CD4-positive, alpha-beta T cell treated with Interleukin-4 for 1 hour (primary cell): Measurements from ENCODE around the gene ALMS1.
"Not testable (repeated sequence)": the region's sequence is repeated elsewhere in the genome, so short reads cannot be mapped to it uniquely, and the experiment has no call there.

Source experiments
- DNase-seq, 2 donors: peaks; one replicate each; pipeline ENCODE4 v3.0.0-alpha.2; 2020 to 2022

Gene ALMS1, protein sequence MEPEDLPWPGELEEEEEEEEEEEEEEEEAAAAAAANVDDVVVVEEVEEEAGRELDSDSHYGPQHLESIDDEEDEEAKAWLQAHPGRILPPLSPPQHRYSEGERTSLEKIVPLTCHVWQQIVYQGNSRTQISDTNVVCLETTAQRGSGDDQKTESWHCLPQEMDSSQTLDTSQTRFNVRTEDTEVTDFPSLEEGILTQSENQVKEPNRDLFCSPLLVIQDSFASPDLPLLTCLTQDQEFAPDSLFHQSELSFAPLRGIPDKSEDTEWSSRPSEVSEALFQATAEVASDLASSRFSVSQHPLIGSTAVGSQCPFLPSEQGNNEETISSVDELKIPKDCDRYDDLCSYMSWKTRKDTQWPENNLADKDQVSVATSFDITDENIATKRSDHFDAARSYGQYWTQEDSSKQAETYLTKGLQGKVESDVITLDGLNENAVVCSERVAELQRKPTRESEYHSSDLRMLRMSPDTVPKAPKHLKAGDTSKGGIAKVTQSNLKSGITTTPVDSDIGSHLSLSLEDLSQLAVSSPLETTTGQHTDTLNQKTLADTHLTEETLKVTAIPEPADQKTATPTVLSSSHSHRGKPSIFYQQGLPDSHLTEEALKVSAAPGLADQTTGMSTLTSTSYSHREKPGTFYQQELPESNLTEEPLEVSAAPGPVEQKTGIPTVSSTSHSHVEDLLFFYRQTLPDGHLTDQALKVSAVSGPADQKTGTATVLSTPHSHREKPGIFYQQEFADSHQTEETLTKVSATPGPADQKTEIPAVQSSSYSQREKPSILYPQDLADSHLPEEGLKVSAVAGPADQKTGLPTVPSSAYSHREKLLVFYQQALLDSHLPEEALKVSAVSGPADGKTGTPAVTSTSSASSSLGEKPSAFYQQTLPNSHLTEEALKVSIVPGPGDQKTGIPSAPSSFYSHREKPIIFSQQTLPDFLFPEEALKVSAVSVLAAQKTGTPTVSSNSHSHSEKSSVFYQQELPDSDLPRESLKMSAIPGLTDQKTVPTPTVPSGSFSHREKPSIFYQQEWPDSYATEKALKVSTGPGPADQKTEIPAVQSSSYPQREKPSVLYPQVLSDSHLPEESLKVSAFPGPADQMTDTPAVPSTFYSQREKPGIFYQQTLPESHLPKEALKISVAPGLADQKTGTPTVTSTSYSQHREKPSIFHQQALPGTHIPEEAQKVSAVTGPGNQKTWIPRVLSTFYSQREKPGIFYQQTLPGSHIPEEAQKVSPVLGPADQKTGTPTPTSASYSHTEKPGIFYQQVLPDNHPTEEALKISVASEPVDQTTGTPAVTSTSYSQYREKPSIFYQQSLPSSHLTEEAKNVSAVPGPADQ (N-terminal part only)

DNA sequence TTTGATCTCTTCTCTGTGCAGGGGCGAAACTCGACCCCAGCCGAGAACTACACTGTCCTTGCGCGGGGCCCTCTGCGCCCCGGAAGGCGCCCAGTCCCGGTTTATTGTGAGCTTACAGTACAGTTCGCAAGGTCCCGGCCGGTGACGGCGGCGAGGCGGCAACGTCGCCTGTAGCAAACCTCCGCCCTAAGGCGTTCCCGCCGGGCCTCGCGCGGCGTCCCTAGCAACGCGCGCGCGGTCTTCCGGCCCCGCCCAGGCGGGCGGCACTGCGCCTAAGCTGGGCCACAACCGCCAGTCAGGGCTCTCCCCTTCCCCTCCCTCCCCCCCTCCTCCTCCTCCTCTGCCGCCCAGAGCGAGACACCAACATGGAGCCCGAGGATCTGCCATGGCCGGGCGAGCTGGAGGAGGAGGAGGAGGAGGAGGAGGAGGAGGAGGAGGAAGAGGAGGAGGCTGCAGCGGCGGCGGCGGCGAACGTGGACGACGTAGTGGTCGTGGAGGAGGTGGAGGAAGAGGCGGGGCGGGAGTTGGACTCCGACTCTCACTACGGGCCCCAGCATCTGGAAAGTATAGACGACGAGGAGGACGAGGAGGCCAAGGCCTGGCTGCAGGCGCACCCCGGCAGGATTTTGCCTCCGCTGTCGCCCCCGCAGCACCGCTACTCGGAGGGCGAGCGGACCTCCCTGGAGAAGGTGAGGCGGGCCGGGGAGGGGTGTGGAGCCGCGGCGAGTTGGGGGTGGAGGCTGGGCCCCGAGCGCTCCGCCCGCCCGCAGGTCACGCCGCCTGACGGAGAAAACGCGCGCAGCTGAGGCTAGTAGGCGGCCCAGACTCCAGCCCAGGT is at the start of gene ALMS1:
ALMS1 (plus strand) TSS at position 333 of the 838 bp plus-strand sequence; CDS start at position 366, 33 bp downstream.
- DNase-seq: peak; percentile 91 to 92

DNA sequence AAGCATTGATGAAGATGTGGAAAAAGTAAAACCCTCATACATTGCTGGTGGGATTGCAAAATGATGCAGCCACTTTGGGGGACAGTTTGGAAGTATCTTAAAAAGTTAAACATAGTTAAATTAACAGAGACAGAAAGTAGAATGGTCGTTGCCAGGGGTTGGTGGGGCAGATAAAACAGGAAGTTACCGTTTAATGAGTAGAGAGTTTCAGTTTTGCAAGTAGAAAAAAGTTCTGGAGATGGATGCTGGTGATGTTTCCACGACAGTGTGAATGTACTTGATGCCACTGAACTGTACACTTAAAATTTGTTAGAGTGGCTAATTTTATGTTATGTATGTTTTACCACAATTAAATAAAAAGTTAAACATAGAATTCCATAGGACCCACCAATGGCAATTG is 47.8 kb upstream of the ALMS1 start:
- DNase-seq: no peak

DNA sequence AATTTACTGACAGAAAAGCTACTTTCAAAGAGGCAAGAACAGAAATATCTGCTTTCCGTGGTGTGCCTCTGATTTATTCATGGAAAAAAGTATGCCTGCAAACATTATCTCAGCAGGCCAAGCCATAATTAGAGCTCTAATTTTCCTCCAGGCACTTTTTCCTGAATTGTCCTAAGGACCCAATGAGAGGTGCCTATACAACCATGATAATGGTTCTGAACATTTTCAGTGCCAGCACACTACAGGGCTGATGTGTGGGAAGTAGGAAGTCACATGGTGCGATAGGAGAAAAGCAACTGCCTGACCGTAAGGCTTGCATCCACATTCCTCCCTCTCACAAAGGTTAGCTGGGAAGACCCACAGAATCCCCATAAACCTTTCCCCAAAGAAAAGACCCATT is 46.4 kb upstream of the ALMS1 start:
- no peak for DNase-seq

DNA sequence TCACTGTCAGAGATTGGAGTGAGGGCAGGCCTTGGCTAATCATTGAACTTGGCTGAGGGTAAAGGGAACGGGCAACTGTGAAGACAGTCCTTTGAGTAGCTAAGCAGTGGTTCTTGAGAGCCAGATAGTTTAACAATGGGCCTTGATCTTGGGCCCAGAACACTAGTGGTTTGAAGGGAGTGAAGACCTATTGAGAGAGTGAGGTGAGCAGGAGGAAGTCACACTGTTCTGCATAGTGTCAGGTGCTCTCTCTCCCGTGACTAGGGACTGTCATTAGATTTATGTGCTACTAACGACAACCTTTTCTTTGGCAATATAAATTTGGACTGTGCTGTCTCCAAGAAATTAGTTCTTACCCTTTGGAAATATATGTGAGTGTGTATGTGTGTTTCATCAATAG is 44.6 kb upstream of the ALMS1 start:
- no peak for DNase-seq

DNA sequence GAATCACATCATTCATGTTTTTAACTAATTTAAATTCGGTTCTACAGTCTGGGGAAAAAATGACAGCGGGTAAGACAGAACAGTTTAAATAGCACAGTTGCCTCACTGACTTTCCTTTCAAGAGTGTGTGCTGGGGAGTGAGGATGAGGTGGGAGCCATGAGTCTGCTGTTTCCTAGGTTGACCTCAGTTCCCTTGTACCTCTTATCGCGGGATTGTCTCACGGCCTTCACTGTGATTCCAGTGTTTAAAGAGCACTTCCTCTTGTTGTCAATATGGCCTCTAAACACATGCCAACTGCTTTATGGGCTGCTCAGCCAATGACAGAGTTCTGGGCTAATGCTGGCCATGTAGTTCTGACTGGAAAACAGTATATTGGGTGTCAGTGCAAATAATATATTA is 41.6 kb upstream of the ALMS1 start:
- no peak for DNase-seq

DNA sequence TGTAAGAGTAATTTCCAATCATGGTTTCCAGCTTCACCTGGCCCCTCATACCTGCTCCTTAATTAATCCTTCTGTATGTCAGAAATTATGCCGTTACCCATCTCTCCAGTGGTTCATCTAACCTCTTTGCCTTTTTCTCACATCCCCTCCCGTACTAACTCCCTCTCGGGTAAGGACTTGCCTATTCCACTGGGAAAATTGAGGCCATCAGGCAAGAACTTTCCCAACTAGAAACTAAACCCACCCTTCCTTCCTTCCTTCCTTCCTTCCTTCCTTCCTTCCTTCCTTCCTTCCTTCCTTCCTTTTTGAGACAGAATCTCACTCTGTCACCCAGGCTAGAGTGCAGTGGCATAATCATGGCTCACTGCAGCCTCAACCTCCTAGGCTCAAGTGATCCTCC is 40.9 kb upstream of the ALMS1 start:
- not testable (repeated sequence) for DNase-seq

DNA sequence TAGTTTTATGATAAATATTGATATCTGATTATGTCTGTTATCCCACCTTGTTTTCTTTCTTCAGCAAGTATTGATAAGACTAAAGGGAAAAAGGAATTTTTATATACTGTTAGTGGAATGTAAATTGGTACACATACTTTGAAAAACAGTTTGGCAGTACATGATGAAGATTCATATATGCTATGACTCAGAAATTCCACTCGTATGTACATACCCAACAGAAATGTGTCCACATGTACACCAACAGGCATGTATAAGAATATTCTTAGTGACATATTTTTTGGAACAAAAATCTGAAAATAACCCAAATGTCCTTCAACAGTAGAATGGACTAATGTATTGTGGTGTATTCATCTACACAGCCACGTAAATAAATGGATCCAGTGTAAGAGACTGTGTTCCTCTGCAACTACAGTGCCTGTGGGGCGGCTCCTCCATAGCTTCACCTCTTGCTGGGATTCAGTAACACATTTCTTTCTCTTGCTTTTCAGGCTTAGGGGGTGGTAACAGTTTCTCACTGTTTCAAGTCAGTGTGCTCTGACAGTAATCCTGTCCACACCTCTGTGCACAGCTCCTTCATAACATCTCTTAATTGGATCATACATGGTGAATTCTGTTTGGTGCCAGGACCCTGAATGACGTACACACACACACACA is 35.5 kb upstream of the ALMS1 start:
- DNase-seq: no peak

DNA sequence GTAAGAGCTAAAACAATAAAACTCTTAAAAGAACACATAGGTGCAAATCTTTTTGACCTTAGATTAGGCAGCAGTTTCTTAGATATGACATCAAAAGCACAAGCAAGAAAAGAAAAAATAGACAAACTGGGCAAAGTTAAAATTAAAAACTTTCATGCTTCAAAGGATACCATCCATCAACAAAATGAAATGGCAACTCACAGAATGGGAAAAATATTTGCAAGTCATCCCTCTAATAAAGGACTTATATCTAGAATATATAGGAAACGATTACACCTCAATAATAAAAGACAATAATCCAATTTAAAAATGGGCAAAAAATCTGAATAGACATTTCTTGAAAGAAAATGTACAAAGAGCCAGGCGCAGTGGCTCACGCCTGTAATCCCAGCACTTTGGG is 29.5 kb upstream of the ALMS1 start:
- no peak for DNase-seq

DNA sequence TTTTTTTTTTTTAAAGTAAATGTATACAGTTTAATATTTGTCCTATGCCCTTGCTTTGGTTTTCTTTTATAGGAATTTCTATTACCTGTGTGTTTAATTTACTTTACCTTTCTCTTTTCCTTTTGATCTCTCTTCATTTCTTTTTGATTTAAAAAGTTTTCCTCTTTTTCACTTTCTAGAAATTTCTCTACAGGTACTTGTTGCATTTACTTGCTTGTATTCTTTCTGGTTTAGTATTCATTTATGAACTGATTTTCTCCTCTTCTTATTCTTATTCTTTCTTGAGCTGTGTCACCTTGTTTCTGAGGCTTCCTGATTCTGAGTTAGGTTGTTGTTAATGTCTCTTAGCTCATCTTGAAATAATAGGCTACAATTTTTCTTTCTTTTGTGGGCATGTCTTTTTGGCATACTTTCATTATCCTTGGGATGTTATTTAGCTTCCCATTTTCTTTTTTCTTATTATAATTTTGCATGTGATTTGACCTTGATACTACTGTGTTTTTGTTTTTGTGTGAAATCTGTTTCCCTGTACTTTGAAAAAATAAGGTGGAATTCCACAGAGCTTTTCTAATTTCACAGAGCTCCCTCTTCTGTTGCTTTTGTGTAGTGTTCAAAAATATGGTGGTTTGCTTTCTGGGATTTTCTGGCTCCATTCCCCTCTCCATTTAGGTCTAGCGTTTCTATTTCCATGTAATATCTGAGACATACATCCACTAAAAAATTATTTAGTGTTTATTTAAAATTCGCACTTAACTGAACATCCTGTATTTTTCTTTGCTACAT is 25.5 kb upstream of the ALMS1 start:
- DNase-seq: no peak

DNA sequence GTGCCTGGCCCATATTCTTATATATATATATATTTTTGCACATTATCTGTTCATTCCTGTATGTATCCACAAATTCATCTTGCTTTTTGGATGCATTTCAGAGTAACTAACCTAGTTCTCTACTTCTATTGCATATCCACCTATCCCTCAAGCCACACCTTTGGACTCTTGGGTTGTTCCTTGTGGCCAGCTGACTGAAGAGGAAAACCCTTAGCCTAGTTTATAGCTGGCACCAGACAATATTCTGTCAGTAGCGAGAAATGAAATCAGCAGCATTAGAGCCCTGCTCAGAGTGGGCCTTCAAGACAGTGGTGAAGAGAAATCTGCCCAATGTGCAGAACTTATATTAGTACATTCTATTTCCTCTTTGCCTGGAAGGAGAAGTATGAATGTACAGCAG is 19.6 kb upstream of the ALMS1 start:
- DNase-seq: no peak

DNA sequence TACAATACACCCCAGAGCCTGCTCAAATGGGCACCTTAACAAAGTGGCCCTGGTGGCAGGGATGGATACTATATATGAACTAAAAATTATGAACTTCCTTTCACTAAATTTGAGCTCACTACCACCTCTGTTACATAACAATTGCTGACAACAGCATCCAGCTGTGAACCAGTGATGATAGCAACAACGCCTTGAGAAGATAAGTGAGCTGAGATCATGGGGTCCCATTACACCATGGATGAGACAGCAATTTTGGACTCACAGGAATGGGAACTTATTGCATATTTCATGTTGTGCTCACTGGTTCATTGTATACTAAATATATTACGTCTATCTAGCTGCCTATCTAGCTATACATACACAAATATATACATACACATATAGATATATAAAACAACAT is 16.9 kb upstream of the ALMS1 start:
- DNase-seq: no peak

DNA sequence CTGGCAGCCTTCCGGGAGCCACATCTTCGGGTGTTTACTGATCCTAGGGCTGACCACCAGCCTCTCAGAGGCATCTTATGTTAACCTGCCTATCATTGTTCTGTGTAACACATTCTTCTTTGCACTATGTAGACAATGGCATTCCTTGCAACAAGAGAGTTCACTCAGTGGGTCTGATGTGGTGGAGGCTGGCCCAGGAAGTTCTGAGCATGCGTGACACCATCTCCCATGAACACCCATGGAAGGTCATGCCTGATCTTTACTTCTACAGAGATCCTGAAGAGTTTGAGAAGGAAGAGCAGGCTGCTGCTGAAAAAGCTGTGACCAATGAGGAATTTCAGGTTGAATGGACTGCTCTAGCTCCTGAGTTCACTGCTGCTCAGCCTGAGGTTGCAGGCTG is 15.3 kb upstream of the ALMS1 start:
- DNase-seq: no peak

DNA sequence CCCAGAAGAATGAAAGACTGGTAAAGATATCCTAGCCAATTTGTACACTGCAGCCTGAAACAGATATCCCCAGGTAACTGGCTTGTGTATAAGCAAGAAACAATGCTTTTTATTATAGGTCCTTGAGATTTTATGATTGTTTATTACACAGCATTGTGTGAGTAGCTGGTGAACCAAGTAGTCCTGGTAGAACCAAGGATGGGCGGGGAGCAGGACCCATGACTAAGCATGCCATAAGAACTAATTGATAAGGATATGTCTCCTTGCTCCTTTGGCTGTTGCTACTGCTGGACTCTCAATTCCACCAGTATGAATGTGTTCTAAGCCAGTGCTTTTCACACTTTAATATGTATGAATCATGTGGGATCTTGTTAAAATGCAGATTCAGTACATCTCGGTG is 12.3 kb upstream of the ALMS1 start:
- no peak for DNase-seq

DNA sequence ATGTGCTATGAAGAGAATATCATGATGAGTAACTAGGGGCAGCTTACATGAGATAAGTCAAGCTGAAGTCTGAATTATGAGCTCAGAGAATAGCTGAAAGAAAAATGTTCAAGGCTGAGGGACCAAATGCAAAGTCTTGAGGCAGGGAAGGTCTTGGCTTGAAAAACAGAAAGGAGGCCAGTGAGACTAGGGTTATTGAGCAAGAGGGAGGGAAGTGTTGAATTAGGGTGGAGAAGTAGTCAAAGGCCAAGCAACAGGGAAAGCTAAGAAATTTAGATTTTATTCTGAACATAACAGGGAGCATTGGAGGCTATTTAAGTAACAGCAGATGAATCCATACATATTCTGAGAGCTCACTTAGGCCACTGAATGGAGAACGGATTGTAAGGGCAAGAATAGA is 11.4 kb upstream of the ALMS1 start:
- no peak for DNase-seq

DNA sequence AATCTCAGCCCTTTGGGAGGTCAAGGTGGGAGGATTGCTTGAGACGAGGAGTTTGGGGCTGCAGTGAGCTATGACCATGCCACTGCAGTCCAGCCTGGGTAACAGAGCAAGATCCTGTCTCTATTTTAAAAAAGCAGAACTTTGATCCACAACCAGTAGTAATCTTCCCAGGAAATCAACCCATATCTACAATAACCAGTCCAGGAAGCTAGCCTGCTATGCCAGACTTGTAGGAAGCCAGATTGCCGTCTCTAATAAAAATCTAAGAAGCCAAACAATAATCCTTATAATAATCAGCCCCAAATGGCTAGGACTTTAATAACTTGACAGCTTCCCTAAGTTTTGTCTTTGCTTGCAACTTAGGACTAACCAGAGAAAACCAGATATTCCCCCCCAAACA is 9.0 kb upstream of the ALMS1 start:
- no peak for DNase-seq

DNA sequence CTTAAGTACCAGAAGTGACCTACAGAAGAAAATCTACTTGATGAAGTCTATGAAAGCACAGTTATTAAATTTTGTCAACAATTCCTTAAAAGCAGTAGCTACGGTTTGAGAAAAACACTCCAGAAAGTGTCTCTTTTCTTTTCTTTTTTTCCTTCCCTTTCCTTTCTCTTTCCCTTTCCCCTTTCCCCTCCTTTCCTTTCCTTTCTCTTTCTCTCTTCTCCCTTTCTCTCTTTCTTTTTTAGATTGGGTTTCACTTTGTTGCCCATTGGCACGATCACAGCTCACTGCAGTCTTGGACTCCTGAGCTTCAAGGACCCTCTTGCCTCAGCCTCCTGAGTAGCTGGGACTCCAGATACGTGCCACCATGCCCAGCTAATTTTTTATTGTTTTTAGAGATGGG is 2.6 kb upstream of the ALMS1 start:
- no peak for DNase-seq

DNA sequence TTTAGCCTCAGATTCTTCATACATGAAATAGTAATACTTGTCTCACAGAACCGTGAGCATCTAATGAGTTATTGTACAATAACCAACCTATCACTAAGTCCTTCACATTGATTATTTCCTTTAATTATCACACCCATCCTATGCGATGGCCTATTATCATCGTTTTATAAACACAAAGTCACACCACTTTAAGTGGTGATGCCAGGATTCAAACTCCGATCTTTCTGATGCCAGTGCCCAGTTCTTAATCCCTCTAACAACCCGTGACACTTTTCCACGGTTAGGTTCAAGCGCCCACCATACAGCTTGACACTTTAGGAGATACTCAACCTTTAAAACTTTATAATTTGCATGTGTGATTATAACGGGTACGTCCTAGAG is 523 bp upstream of the ALMS1 start:
- no peak for DNase-seq

DNA sequence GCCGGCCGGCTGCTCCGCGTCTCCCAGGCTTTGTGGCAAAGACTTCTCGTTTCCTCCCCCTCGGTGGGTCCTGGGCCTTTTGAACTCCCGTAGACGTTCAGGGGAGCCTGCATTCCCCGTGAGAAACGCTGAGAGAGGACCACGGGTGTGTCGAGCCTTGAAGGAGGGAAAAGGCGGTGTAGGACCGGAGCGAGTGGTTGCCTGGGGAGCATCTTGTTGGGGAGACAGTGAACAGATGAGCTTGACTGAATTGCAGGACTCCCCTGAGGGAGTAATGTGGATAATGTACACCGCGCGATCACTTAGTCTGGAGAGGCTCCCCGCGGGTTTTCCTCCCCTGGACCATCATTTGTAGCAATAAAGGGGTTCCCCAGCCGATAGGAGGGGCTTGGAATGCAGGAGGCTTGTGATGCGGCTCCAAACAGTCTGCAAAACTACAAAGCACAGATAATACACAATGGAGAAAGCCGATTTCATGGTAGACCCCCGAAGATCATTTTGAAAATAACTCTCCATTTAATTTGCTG is 769 bp downstream of the ALMS1 start:
- no peak for DNase-seq

DNA sequence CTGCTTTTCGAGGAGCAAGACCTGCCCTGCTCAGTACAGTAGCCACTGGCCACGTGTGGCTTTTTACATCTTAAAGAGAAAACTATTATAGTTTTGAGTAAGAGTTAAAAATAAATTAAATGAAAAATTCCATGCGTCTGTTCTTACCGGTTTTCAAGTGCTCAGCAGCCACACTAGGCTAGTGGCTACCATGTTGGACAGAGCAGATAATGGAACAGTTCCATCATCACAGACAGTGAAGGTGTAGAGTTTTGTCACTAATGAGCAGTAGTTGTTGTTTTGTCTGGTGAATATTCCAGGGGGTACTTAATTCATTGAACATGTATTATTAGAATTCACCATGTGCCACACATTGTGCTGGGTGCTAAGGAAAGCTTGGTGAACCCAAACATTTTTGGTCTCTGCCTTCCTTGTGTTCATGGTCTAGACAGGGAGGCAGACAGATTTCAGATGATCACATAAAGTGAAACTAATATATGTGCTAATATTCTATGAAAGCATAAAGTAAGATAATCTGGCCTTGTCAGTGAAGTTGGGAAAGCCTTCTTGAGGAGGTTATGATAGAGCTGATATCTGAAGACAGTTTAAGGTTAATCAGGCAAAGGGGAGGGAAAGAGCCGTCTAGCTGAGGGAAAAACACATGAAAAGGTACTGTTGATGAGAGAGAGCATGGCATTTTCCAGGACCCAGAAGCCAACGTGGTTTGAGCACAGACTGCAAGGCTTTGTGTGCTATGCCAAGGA is 1.4 kb downstream of the ALMS1 start:
- no peak for DNase-seq
